T-helper 1 cell treated with Interleukin-12 subunit alpha and Interleukin-12 subunit beta and Interleukin-4 antibody, amounts not matched to agents 30 μg/mL and 1 μg/mL, for 36 hours (primary cell): Measurements from ENCODE around the gene ARSB.

Experiments
- H3K27ac Mint-ChIP-seq: one replicate; pipeline ENCODE4 v1.8.0; 2021; ENCODE audit warnings: mild to moderate bottlenecking, mixed read lengths
- H3K27me3 Mint-ChIP-seq: one replicate; pipeline ENCODE4 v1.8.0; 2021; ENCODE audit warnings: low read depth, mixed read lengths
- H3K36me3 Mint-ChIP-seq: one replicate; pipeline ENCODE4 v1.8.0; 2021; ENCODE audit warnings: low read depth, mixed read lengths
- H3K4me1 Mint-ChIP-seq: one replicate; pipeline ENCODE4 v1.8.0; 2021; ENCODE audit warnings: low read depth, mixed read lengths
- H3K4me3 Mint-ChIP-seq: one replicate; pipeline ENCODE4 v1.8.0; 2021; ENCODE audit warnings: mild to moderate bottlenecking, moderate library complexity, mixed read lengths
- H3K9me3 Mint-ChIP-seq: one replicate; pipeline ENCODE4 v1.8.0; 2021; ENCODE audit warnings: mixed read lengths

Gene ARSB

DNA sequence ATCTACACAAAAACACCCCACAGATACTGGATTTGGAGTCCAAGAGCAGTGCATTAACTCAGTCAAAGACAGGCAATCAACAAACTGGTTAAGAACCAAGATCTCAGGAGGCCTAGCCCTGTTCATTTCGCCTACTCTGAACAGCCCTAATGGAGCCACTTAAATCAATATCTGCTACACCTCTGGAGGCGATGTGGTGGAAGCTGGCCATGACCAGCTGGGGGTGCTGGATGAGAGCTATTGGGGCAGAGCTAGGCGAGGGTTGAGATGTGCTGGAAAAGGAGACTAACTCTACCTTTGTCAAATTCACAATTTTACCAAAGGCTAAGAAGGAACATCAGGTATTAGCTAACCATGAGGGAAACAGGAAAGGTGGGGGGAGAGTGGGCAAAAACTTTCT, 23.3 kb upstream of the ARSB start:
- H3K9me3 Mint-ChIP-seq: no peaks in the 10 kb centered on the region
- no peaks in the 10 kb centered on the region for H3K4me1 Mint-ChIP-seq
- no peak overlapping the region for H3K4me3 Mint-ChIP-seq
- H3K36me3 Mint-ChIP-seq: no peaks in the 10 kb centered on the region
- peaks cover 43% of the 10 kb centered on the region for H3K27me3 Mint-ChIP-seq
- no peak overlapping the region for H3K27ac Mint-ChIP-seq

DNA sequence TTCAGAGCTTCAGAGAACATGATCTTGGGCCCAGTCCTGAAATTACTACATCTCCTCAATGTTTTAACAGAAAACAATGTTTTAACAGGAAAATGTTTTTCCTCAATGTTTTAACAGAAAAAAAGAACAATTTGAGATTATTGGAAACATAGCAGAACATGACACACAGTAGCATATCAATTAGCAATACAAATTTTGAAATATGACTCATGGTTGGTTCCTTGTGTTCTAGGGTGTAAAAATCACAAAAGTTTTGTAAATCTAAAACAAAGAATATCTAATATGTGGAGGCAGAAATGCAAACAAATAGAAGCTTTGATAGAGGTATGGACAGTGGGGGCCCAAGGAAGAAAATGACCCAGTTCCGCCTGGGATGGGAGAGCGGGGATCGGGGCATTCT, 22.8 kb upstream of the ARSB start:
- H3K4me3 Mint-ChIP-seq: no peak overlapping the region
- no peaks in the 10 kb centered on the region for H3K36me3 Mint-ChIP-seq
- H3K4me1 Mint-ChIP-seq: no peaks in the 10 kb centered on the region
- peaks cover 44% of the 10 kb centered on the region for H3K27me3 Mint-ChIP-seq
- H3K27ac Mint-ChIP-seq: no peak overlapping the region
- H3K9me3 Mint-ChIP-seq: no peaks in the 10 kb centered on the region

DNA sequence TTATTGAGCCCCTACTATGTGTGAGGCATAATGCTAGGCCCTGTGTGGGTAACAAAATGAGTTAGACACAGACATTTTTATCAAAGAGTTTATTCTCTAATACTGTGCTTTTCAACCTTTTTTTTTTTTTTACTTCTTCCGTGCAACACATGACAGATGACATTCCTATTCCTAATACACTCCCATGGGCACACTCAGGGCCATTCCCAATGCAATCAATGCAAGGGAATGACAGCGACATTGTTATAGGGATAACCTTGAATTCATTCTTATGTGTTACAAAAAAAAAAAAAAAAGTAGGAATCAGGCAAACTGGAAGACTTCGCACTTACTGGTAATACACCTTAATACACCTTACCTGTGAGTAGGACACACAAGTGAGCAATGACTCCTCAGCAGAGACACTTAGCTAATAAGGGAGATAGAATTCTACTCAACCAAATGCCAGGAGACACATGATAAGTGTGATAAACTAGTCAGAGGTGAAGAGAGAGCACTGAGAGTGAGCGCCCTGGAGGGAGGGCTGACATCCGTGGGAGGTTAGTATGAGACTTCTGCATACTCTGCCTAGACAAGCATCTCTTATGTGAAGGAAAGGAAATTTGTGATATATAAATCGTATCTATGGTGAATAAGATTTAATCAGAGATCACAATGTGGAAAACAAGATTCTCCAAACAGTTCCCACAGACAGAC, 21.0 kb upstream of the ARSB start:
- H3K4me3 Mint-ChIP-seq: no peak overlapping the region
- H3K27me3 Mint-ChIP-seq: peaks cover 49% of the 10 kb centered on the region
- no peaks in the 10 kb centered on the region for H3K9me3 Mint-ChIP-seq
- H3K4me1 Mint-ChIP-seq: no peaks in the 10 kb centered on the region
- H3K36me3 Mint-ChIP-seq: no peaks in the 10 kb centered on the region
- no peak overlapping the region for H3K27ac Mint-ChIP-seq

DNA sequence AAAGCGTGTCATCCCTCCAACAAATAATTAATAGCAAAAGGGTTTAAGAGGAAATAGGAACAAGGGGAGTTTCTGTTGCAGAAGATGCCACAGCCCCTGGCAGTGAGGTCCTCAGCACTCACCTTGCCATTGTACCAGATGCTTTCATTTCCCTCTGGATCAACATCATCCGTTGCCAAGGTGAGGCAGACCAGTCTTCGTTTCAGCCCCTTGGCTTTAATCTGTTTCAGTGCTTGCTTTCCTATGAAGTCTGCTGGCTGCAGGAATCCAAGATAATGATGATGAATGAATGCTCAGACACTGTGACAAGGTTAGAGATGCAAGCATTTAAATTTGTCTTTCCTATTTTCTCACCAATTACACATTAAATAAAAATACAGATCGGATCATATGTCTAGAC, 20.0 kb upstream of the ARSB start:
- Mint-ChIP-seq H3K4me1 (no peaks in the 10 kb centered on the region), H3K4me3 (no peak overlapping the region), H3K36me3 (no peaks in the 10 kb centered on the region), H3K27ac (no peak overlapping the region), H3K9me3 (no peaks in the 10 kb centered on the region), H3K27me3 (peaks cover 45% of the 10 kb centered on the region)

DNA sequence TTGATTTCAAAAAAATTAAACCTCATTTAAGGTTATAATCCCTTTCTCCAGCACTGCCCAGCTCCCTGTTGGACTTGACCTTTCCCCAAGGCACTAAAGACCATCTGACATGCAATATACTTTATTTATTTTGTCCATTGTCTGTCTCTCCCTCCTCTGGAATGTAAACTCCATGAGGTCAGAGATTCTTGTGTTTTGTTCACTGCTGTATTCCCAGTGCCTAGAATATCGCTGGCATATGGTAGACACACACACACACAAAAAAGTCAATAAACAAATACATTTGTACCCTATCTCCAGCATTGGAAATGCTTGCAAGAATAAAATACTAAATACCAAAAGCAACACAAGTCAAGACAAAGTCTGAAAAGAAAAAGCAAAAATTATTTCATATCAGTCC, 17.3 kb upstream of the ARSB start:
- H3K27ac Mint-ChIP-seq: no peak overlapping the region
- H3K4me1 Mint-ChIP-seq: no peaks in the 10 kb centered on the region
- H3K9me3 Mint-ChIP-seq: no peaks in the 10 kb centered on the region
- H3K36me3 Mint-ChIP-seq: no peaks in the 10 kb centered on the region
- peaks cover 55% of the 10 kb centered on the region for H3K27me3 Mint-ChIP-seq
- no peak overlapping the region for H3K4me3 Mint-ChIP-seq

DNA sequence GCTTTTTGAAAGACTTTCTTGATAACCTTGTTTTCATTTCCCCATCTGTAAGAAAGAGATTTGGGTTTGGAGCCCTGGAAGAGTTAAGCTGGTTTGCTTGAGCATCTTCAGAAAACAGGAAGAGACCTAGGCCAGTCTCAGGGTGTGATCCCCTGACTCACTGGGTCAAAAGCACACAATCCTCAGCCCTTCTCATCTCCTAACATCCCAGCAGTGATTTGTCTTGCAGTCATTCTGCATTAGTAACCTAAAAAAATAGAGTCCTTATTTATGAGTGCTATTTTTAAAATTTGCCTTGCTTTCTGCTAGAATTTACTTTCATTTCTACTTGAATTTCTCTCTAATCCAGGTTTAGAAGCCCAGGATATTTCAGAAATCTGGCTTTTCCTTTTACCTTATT, 16.4 kb upstream of the ARSB start:
- Mint-ChIP-seq H3K4me1 (no peaks in the 10 kb centered on the region), H3K36me3 (no peaks in the 10 kb centered on the region), H3K27ac (no peak overlapping the region), H3K9me3 (no peaks in the 10 kb centered on the region), H3K27me3 (peaks cover 50% of the 10 kb centered on the region), H3K4me3 (no peak overlapping the region)

DNA sequence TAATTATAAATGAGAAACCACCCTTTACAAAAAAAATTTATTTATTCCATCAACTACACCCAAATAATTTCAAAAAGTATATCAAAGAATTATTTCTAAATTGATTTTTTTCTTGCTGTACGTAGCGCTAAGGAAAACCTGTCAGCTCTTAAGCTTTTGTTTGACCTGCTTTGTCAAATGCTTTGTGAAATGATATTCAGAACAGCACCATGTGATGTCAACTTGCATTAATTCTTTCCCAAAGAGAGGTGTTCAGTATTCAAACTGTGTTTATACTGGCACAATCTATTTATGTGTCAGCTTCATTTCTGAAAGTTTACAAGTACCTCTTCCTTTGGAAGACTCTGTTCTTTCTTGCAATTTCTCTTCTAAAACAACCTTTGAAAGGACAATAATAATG, 12.0 kb upstream of the ARSB start:
- peaks cover 31% of the 10 kb centered on the region for H3K27me3 Mint-ChIP-seq
- H3K36me3 Mint-ChIP-seq: no peaks in the 10 kb centered on the region
- peaks cover 5% of the 10 kb centered on the region for H3K4me1 Mint-ChIP-seq
- no peak overlapping the region for H3K4me3 Mint-ChIP-seq
- no peak overlapping the region for H3K27ac Mint-ChIP-seq
- H3K9me3 Mint-ChIP-seq: no peaks in the 10 kb centered on the region

DNA sequence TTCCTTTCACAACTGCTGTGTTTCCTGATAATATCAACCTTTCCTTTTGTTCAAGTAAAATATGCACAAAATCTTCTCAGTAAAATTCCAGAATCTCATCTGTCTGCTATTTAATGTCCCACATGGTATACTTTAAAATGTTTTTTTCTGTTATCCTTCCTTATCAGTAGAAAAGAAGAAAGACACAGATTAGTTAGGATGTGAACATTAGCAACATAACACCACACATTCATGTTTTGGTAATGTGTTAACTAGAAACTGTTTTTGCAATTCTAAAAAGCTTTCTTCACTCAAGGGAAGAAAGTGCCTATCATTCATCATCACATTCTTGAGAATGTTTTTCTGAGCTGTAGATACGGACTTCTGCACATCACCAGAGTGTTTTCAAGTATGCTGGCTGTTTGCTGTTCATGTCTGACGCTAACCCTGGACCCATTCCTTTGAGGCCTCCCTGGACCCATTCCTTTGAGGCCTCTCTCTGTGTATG, 10.5 kb upstream of the ARSB start:
- H3K27ac Mint-ChIP-seq: no peak overlapping the region
- H3K4me1 Mint-ChIP-seq: peaks cover 5% of the 10 kb centered on the region
- H3K9me3 Mint-ChIP-seq: no peaks in the 10 kb centered on the region
- no peak overlapping the region for H3K4me3 Mint-ChIP-seq
- H3K27me3 Mint-ChIP-seq: peaks cover 34% of the 10 kb centered on the region
- peaks cover 1% of the 10 kb centered on the region for H3K36me3 Mint-ChIP-seq

DNA sequence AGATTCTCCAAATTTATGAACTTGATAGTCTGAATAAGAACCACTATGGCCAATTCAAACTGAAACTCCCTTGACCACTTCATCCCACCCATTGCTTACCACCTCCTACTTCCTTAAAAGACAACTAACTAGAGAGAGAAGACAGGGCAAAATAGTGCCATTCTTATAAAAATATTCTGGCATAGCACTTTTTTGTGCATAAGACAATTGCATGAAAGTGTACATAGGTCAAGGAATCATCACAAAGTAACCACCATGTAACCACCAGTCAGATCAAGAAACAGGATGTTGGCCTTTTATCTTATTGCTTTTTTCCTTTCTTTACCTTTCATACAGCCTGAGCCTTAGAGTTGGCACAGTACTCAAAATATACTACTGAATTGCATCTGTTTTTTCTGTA, 8.1 kb upstream of the ARSB start:
- peaks cover 25% of the 10 kb centered on the region for H3K27me3 Mint-ChIP-seq
- H3K27ac Mint-ChIP-seq: no peak overlapping the region
- H3K4me1 Mint-ChIP-seq: peaks cover 5% of the 10 kb centered on the region
- H3K36me3 Mint-ChIP-seq: peaks cover 1% of the 10 kb centered on the region
- H3K4me3 Mint-ChIP-seq: no peak overlapping the region
- H3K9me3 Mint-ChIP-seq: no peaks in the 10 kb centered on the region

DNA sequence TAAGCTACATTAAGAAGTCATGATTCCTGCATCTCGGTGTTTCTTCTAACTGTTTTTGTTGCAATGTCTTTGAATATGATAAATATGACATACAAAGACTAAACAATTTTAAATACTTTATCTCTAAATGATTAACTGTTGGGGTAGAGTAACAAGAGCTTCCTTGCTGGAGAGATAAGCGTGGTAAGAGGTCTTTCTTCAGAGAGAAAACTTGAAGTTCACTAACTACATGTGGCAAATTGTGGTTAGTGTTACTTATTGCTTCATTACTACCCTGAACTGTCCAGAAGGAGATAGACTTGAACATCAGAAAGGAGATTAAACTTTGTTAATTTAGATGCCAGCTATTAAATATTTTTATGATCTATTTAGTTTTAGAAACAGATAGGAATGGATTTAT, 7.0 kb upstream of the ARSB start:
- Mint-ChIP-seq H3K9me3 (no peaks in the 10 kb centered on the region), H3K27ac (no peak overlapping the region), H3K27me3 (peaks cover 26% of the 10 kb centered on the region), H3K36me3 (peaks cover 1% of the 10 kb centered on the region), H3K4me3 (no peak overlapping the region), H3K4me1 (peaks cover 5% of the 10 kb centered on the region)

DNA sequence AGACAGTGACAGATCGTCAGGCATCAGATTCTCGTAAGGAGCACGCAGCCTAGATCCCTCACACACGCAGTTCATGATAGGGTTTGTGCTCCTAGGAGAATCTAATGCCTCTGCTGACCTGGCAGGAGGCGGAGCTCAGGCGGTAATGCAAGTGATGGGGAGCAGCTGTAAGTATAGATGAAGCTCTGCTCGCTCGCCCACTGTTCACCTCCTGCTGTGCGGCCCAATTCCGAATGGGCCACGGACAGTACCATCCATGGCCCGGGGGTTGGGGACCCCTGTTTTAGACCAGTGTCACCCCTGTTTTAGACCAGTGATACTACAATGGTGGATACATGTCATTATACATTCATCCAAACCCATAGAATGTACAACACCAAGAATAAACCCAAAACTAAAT, 4.0 kb upstream of the ARSB start:
- peaks cover 16% of the 10 kb centered on the region for H3K4me1 Mint-ChIP-seq
- H3K4me3 Mint-ChIP-seq: no peak overlapping the region
- no peaks in the 10 kb centered on the region for H3K9me3 Mint-ChIP-seq
- H3K27me3 Mint-ChIP-seq: peaks cover 17% of the 10 kb centered on the region
- H3K36me3 Mint-ChIP-seq: peaks cover 1% of the 10 kb centered on the region
- H3K27ac Mint-ChIP-seq: no peak overlapping the region

DNA sequence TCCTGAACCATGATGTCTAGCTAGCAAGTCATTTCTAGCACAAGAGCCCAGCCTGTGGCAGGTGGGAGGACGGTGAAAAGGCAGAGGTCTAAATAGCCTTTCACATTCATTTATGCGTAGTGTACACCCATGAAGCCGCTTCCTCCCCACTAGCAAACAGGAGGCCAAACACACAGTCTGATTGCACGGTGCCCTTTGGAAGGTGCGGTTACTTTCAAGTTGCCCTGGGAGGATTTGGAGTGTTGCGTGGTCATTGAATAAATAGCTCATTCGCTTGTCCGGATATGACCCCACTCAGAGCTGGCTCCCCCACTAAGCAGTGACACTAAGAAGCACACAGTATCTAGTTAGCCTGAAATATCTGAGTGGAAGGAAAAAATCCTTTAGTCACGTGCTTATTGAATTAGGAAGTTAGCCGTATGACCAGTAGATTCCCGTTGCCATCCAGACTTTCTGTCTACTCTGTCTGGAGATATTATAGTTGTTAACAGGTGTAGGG, 664 bp upstream of the ARSB start:
- Mint-ChIP-seq H3K36me3 (peaks cover under 1% of the 10 kb centered on the region), H3K27me3 (peaks cover 12% of the 10 kb centered on the region), H3K9me3 (no peaks in the 10 kb centered on the region), H3K27ac (peak overlapping the region; percentile 93), H3K4me3 (peak overlapping the region; percentile 85), H3K4me1 (peaks cover 20% of the 10 kb centered on the region)

DNA sequence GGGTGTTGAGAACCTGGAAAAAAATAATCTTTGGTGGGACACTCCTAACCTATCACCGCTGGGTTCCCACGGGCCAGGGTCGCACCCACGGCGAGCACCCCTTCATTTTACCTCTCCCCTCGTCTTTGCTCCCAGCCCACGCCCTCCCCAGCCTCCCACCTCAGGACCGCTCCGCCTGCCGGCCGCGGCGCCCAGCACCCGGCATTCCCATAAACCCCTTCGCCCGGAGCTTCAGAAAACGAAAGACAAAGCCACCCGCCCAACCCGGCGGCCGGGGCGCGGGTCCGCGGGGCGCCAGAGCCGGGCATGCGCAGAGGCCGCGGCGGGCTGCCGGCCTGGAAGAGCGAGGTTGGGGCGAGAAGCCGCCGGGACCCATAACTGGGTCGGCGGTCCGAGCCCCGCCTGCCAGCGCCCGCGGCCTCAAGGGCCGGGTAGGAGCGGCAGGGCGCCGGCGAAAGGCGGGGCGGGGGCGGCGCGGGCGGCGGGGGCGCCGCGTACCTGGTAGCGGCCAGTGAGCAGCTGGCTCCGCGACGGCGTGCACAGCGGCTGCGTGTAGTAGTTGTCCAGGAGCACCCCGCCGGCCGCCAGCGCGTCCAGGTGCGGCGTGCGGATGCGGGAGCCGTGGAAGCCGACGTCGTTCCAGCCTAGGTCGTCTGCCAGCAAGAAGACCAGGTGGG, 533 bp downstream of the ARSB start:
- H3K9me3 Mint-ChIP-seq: no peaks in the 10 kb centered on the region
- peak overlapping the region; percentile 85 for H3K4me3 Mint-ChIP-seq
- peaks cover 26% of the 10 kb centered on the region for H3K4me1 Mint-ChIP-seq
- H3K27ac Mint-ChIP-seq: peak overlapping the region; percentile 87
- peaks cover 12% of the 10 kb centered on the region for H3K27me3 Mint-ChIP-seq
- H3K36me3 Mint-ChIP-seq: no peaks in the 10 kb centered on the region

DNA sequence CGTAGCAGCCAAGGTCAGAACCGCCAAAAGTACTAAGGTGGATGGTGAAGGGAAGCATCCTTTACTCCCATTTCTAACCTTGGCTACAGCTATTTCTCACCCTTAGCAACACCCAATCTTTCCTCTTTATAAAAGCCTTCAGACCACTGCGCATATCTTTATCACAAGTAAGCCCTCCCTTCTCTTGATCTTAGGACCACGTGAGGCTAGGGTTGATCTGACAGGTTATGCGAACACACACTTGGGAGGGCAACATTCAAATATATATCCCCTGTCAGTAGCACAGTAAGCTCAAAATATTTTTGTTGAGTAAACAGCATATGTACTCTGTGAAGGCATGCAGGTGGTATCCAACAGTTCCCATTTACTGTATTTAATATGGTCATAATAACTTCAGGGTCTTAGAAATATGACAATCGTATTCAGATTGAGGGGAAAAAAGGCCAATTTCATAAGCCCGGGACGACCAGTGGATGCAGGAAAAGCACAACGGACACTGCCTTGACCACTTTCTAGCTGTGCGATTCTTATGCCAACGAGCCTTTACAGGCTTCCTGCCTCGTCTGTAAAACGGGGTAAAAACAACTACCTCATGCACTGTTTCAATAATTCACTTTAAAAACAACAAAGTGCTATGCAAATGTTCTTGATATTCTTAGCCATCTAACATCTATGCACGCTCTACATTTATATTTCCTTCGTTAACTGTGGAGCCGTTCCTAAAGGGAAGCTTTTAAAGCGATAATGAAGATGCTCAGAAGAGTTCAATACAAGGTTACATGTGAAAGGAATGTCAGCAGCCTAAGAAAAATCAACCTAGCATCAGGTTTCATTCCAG, 1.3 kb downstream of the ARSB start:
- peak overlapping the region; percentile 87 for H3K27ac Mint-ChIP-seq
- peaks cover 30% of the 10 kb centered on the region for H3K4me1 Mint-ChIP-seq

More for the DNA sequence above, 1.3 kb downstream of the ARSB start:
- Mint-ChIP-seq H3K4me3 (peak overlapping the region; percentile 85), H3K36me3 (no peaks in the 10 kb centered on the region), H3K9me3 (no peaks in the 10 kb centered on the region), H3K27me3 (peaks cover 12% of the 10 kb centered on the region)
